Trophoblast cell (in vitro differentiated cells and primary cell): ENCODE results near the gene TMOD1.
A peak's percentile ranks its signal among the peaks of the same experiment; 100 is the strongest.

Experiments
- DNase-seq, 2 donors: peaks; one replicate each; pipeline ENCODE4 v3.0.0-alpha.2; 2016
- H2AFZ ChIP-seq: 2 replicates; pipeline ENCODE4 v1.6.1; 2013; ENCODE audit warnings: low read length, moderate library complexity, mild to moderate bottlenecking; ENCODE audit not compliant: insufficient read depth, poor library complexity
- H2AK5ac ChIP-seq: 2 replicates; pipeline ENCODE4 v1.6.1; 2013; ENCODE audit warnings: mild to moderate bottlenecking, low read length
- H2BK120ac ChIP-seq: 2 replicates; pipeline ENCODE4 v1.6.1; 2013; ENCODE audit warnings: low read length, mild to moderate bottlenecking, moderate library complexity; ENCODE audit not compliant: insufficient read depth, poor library complexity
- H2BK12ac ChIP-seq: 2 replicates; pipeline ENCODE4 v1.6.1; 2013; ENCODE audit warnings: mild to moderate bottlenecking, low read length, moderate library complexity
- H2BK5ac ChIP-seq: 2 replicates; pipeline ENCODE4 v1.6.1; 2013; ENCODE audit warnings: low read length, low read depth, moderate library complexity, mild to moderate bottlenecking; ENCODE audit not compliant: poor library complexity
- H3K14ac ChIP-seq: 2 replicates; pipeline ENCODE4 v1.6.1; 2013; ENCODE audit warnings: mild to moderate bottlenecking, low read length
- H3K18ac ChIP-seq: 2 replicates; pipeline ENCODE4 v1.6.1; 2013; ENCODE audit warnings: mild to moderate bottlenecking, low read length
- H3K23ac ChIP-seq: 2 replicates; pipeline ENCODE4 v1.6.1; 2013; ENCODE audit warnings: low read length
- H3K27ac ChIP-seq: 2 replicates; pipeline ENCODE4 v1.5.1; 2013; ENCODE audit warnings: low read depth, mild to moderate bottlenecking, inconsistent platforms, low read length, moderate library complexity
- H3K27me3 ChIP-seq: 2 replicates; pipeline ENCODE4 v1.6.1; 2013; ENCODE audit warnings: inconsistent platforms, mild to moderate bottlenecking, low read length, moderate library complexity; ENCODE audit not compliant: insufficient read depth
- H3K36me3 ChIP-seq, 2 experiments: 1 replicate in 1 of 2; 2 replicates in 1 of 2; pipeline ENCODE4 v1.6.1; 2013; ENCODE audit warnings: low read length in 2 of 2, mild to moderate bottlenecking in 2 of 2, moderate library complexity in 1 of 2; ENCODE audit not compliant: insufficient read depth in 2 of 2, control insufficient read depth in 1 of 2
- H3K4ac ChIP-seq: 2 replicates; pipeline ENCODE4 v1.6.1; 2013; ENCODE audit warnings: low read depth, mild to moderate bottlenecking, low read length, moderate library complexity
- H3K4me1 ChIP-seq, 2 experiments: 1 replicate in 1 of 2; 2 replicates in 1 of 2; pipeline ENCODE4 v1.6.1; 2013; ENCODE audit warnings: low read length in 2 of 2, mild to moderate bottlenecking in 2 of 2, moderate library complexity in 1 of 2; ENCODE audit not compliant: insufficient read depth in 2 of 2, control insufficient read depth in 1 of 2
- H3K4me2 ChIP-seq: 2 replicates; pipeline ENCODE4 v1.6.1; 2013; ENCODE audit warnings: inconsistent platforms, mild to moderate bottlenecking, low read length, moderate library complexity
- H3K4me3 ChIP-seq: 2 replicates; pipeline ENCODE4 v1.5.1; 2013; ENCODE audit warnings: mild to moderate bottlenecking, low read depth, low read length, inconsistent platforms
- H3K79me1 ChIP-seq: one replicate; pipeline ENCODE4 v1.6.1; 2013; ENCODE audit warnings: low read length
- H3K79me2 ChIP-seq: 2 replicates; pipeline ENCODE4 v1.6.1; 2013; ENCODE audit warnings: low read length, mild to moderate bottlenecking; ENCODE audit not compliant: control insufficient read depth, insufficient read depth, poor library complexity
- H3K9ac ChIP-seq: 2 replicates; pipeline ENCODE4 v1.6.1; 2013; ENCODE audit warnings: mild to moderate bottlenecking, low read length
- H3K9me3 ChIP-seq: 2 replicates; pipeline ENCODE4 v1.6.1; 2013; ENCODE audit warnings: low read depth, mild to moderate bottlenecking, control low read depth, inconsistent platforms, low read length; ENCODE audit not compliant: insufficient read depth
- H4K12ac ChIP-seq: 2 replicates; pipeline ENCODE4 v1.6.1; 2013; ENCODE audit warnings: low read depth, mild to moderate bottlenecking, low read length, moderate library complexity
- H4K8ac ChIP-seq: 2 replicates; pipeline ENCODE4 v1.6.1; 2013; ENCODE audit warnings: low read depth, mild to moderate bottlenecking, low read length, moderate library complexity
- H4K91ac ChIP-seq: one replicate; pipeline ENCODE4 v1.6.1; 2013; ENCODE audit warnings: low read depth, mild to moderate bottlenecking, low read length, moderate library complexity
- WGBS: extraction: QIAGEN DNeasy Blood & Tissue Kit; methylation state at CpG from one replicate; pipeline ENCODE4 v1.1.7; 2013; ENCODE audit warnings: missing lambda C conversion rate; ENCODE audit not compliant: insufficient read length, insufficient coverage; ENCODE audit errors: extremely low coverage; 5-methylcytosine and 5-hydroxymethylcytosine counted together

The TMOD1 gene

DNA sequence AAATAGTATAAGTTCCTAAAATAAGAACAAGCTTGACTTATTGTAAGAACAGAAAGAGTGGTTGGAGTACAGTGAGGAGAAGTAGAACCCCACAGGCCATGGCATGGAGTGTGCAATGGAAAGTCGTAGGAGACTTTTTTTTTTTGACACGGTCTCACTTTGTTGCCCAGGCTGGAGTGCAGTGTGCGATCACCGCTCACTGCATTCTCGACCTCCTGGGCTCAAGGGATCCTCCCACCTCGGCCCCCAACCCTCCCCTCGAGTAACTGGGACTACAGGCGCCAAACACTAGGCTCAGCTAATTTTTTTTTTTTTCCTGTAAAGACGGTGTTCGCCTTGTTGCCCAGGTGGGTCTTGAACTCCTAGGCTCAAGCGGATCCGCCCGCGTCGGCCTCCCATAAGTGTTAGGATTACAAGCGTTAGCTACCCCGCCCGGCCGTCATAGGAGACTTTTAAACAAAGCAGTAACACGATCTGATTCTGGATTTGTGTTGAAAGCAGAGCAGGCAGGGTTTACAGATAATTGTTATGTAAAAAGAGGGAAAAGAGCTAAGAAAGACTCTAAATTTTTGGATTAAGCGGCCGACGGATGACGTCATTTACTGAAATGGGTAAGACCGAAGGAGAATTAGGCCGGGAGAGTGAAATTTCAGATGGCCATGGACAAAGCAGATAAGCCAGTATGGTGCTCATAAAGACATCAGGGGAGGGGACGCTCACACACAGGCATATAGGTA is 130.9 kb downstream of the TMOD1 start:
- peak overlapping the region; percentile 97 for H3K4me3 ChIP-seq
- WGBS: no CpG with 5 or more reads among the region's 27 CpGs

DNA sequence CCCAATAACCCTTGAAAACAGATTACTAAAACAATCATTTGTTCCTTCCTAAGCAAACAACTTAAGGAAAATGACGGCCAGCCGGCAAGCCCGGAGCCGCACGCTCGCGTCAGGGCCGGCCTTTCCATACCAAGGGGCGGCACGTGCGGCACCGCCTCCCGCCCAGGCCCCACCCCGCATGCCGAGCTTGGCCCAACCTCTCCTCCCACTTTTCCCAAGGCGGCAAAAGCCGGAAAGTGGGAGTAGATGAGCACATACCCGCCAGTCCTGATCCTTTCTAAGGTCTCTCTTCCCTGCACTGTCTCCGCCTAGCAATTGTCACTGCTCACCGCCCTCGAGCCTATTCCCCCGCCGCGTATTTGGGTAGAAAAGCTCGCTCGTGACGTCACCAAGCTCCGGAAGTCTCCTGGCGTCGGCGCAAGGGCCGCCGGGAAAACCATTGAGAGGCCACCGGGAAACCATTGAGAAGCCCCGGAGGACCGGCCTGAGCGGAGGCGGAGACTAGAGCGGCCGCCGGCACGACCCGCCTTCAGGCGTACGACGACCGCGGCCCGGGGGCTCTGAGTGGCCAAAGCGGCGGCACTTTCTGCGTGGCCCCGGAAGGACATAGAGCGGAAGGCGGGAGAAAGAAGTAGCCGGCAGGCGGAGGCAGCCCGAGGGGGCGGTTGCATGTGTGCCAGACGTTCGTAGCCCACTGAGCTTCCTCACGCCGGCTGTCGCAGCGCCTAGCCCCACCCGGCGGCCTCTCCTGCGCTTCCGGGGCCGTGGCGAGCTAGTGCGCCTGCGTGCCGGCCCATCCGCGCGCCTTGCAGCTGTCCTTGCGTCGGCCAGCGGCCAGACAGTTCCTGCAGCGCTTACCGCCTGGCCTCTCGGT is 131.8 kb downstream of the TMOD1 start, which contains the start of the genes NCBP1 and TSTD2:
NCBP1 (plus strand) TSS at position 837 of the 874 bp plus-strand sequence. CDS start 61 bp downstream, outside the sequence.
TSTD2 (minus strand) TSS at position 384 of the 874 bp plus-strand sequence. CDS start 5,806 bp downstream, outside the sequence.
- peak within 1 kb of the TSS; percentile 80 for H4K8ac ChIP-seq
- peaks cover 5 to 7% of the 10 kb centered on the region in 2 experiments for H3K4me1 ChIP-seq
- peak within 1 kb of the TSS; percentile 100 for H3K27ac ChIP-seq
- H3K18ac ChIP-seq: peak within 1 kb of the TSS; percentile 93
- H4K91ac ChIP-seq: peak within 1 kb of the TSS; percentile 96
- peak within 1 kb of the TSS; percentile 74 for H3K4me2 ChIP-seq
- peak within 1 kb of the TSS; percentile 6 for H2AK5ac ChIP-seq
- H2BK5ac ChIP-seq: peak within 1 kb of the TSS; percentile 96
- H3K27me3 ChIP-seq: no peaks in the 10 kb centered on the region
- peak within 1 kb of the TSS; percentile 84 for H2BK120ac ChIP-seq
- no peak within 1 kb of the TSS for H3K23ac ChIP-seq
- H3K9ac ChIP-seq: peak within 1 kb of the TSS; percentile 98
- peak within 1 kb of the TSS; percentile 97 for H3K4me3 ChIP-seq
- H3K79me1 ChIP-seq: peaks cover 23% of the 10 kb centered on the region
- DNase-seq: peak; percentile 96 to 98
- peak within 1 kb of the TSS; percentile 75 for H3K4ac ChIP-seq
- peak within 1 kb of the TSS; percentile 84 for H2AFZ ChIP-seq
- no peak within 1 kb of the TSS for H2BK12ac ChIP-seq
- peak within 1 kb of the TSS; percentile 94 for H3K14ac ChIP-seq
- peak within 1 kb of the TSS; percentile 87 for H4K12ac ChIP-seq
- H3K79me2 ChIP-seq: peaks cover 20% of the 10 kb centered on the region
- no CpG with 5 or more reads among the region's 83 CpGs for WGBS
- no peaks in the 10 kb centered on the region for H3K9me3 ChIP-seq
- no peaks in the 10 kb centered on the region for H3K36me3 ChIP-seq

More for the DNA sequence above, 130.9 kb downstream of the TMOD1 start:
- Histone ChIP-seq H4K91ac (peak overlapping the region; percentile 96), H3K4ac (no peak overlapping the region), H2AK5ac (no peak overlapping the region), H3K27me3 (no peaks in the 10 kb centered on the region), H3K4me1 (peaks cover 5 to 7% of the 10 kb centered on the region in 2 experiments), H3K9me3 (no peaks in the 10 kb centered on the region), H3K14ac (peak overlapping the region; percentile 94), H3K9ac (peak overlapping the region; percentile 95), H3K36me3 (no peaks in the 10 kb centered on the region), H4K8ac (peak overlapping the region; percentile 80), H3K23ac (no peak overlapping the region), H2AFZ (peak overlapping the region; percentile 84), H2BK5ac (peak overlapping the region; percentile 56), H4K12ac (peak overlapping the region; percentile 87), H3K18ac (no peak overlapping the region), H3K79me1 (peaks cover 23% of the 10 kb centered on the region), H3K27ac (peak overlapping the region; percentile 100), H3K4me2 (peak overlapping the region; percentile 74), H2BK120ac (peak overlapping the region; percentile 84), H3K79me2 (peaks cover 20% of the 10 kb centered on the region), H2BK12ac (no peak overlapping the region)
- peak in 1 of 2 donors; percentile 85 for DNase-seq

DNA sequence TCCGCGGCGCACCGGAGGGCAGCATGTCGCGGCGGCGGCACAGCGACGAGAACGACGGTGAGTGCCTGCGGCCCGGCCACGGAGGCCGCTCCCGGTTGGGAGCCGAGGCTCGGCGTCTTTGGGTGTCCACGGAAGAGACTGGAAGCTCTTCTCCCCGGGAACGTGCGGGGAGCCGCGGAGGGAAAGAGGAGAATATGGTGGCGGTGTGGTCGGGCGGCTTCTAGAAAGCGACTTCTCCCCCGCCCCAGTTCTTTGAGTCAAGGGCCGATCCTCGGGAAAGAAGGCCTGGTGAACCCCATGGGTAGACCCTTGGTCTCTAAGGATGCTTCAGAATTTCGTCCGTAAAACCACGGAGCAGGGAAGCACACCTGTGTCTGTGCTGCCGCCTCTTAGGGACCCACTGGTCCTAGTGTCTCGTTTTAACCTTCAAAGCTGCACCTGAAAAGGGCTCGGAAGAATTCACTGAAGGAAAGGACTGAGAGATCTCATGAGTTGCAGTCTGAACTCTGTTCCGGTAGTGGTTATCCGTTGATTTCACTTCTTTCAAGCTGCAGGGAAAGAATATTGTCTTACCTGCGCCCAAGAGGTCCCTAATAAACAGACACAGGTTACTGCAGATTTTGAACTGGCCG is 132.5 kb downstream of the TMOD1 start:
- peak overlapping the region; percentile 97 for H3K4me3 ChIP-seq
- H3K4ac ChIP-seq: peak overlapping the region; percentile 59
- H3K9me3 ChIP-seq: no peaks in the 10 kb centered on the region
- DNase-seq: no peak
- H2BK5ac ChIP-seq: peak overlapping the region; percentile 41
- H3K23ac ChIP-seq: no peak overlapping the region
- peaks cover 21% of the 10 kb centered on the region for H3K79me2 ChIP-seq
- H2BK12ac ChIP-seq: no peak overlapping the region
- peak overlapping the region; percentile 98 for H3K9ac ChIP-seq
- H4K8ac ChIP-seq: peak overlapping the region; percentile 80
- peak overlapping the region; percentile 96 for H4K91ac ChIP-seq
- H3K79me1 ChIP-seq: peaks cover 23% of the 10 kb centered on the region
- H4K12ac ChIP-seq: peak overlapping the region; percentile 26
- H3K36me3 ChIP-seq: no peaks in the 10 kb centered on the region
- H2BK120ac ChIP-seq: peak overlapping the region; percentile 67
- H2AK5ac ChIP-seq: peak overlapping the region; percentile 6
- WGBS: no CpG with 5 or more reads among the region's 43 CpGs
- H3K4me1 ChIP-seq: peaks cover 5 to 7% of the 10 kb centered on the region in 2 experiments
- peak overlapping the region; percentile 88 for H3K14ac ChIP-seq
- peak overlapping the region; percentile 74 for H3K4me2 ChIP-seq
- peak overlapping the region; percentile 40 for H3K18ac ChIP-seq
- H2AFZ ChIP-seq: peak overlapping the region; percentile 19
- H3K27me3 ChIP-seq: no peaks in the 10 kb centered on the region
- H3K27ac ChIP-seq: peak overlapping the region; percentile 100

DNA sequence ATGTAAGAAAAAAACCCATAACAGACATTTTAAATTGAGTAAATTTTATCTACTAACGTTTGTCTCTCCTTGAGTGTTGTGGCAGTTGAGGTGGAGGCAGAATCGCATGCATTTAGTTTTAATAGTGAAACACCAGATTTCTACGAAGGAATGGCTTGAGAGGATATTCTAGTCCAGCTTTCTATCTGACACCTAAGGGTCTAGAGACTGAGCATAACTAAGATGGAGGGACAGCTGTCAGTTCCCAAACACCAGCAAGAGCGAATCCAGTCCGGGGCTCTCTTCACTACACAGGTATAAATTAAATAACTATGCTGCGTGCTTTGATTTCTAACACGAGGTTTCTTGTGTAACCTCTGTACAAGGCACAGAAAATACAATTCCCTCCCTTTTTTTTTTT is 133.6 kb downstream of the TMOD1 start:
- peak overlapping the region; percentile 81 for H3K4ac ChIP-seq
- no peak overlapping the region for H2BK12ac ChIP-seq
- no peak overlapping the region for H2AFZ ChIP-seq
- peak in 1 of 2 donors; percentile 1 for DNase-seq
- no peak overlapping the region for H3K27ac ChIP-seq
- H3K79me1 ChIP-seq: peaks cover 23% of the 10 kb centered on the region
- no peak overlapping the region for H2BK5ac ChIP-seq
- peaks cover 5 to 7% of the 10 kb centered on the region in 2 experiments for H3K4me1 ChIP-seq
- H4K8ac ChIP-seq: no peak overlapping the region
- H3K36me3 ChIP-seq: no peaks in the 10 kb centered on the region
- no peak overlapping the region for H3K14ac ChIP-seq
- H3K79me2 ChIP-seq: peaks cover 21% of the 10 kb centered on the region
- no peak overlapping the region for H4K91ac ChIP-seq
- no peaks in the 10 kb centered on the region for H3K27me3 ChIP-seq
- H3K4me2 ChIP-seq: peak overlapping the region; percentile 74
- no peak overlapping the region for H2AK5ac ChIP-seq
- no peaks in the 10 kb centered on the region for H3K9me3 ChIP-seq
- no peak overlapping the region for H3K4me3 ChIP-seq
- no CpG with 5 or more reads among the region's 7 CpGs for WGBS
- H4K12ac ChIP-seq: no peak overlapping the region
- no peak overlapping the region for H3K18ac ChIP-seq
- no peak overlapping the region for H3K23ac ChIP-seq
- no peak overlapping the region for H3K9ac ChIP-seq
- no peak overlapping the region for H2BK120ac ChIP-seq
